Mammary epithelial cell (primary cell): ENCODE measurements around the gene WDR45B.

ENCODE experiments used
- EZH2 ChIP-seq: IDR thresholded peaks from 2 replicates; pipeline ENCODE4 v1.6.1; 2012; ENCODE audit warnings: low read length, inconsistent platforms, borderline replicate concordance
- TF ChIP-seq, protein P1 (sequence below), 2 donors: IDR thresholded peaks in 1 of 2; conservative IDR thresholded peaks in 1 of 2; 2 replicates each; pipeline ENCODE4 v1.5.1; 2011 to 2012; ENCODE audit warnings: inconsistent platforms in 2 of 2, low read length in 2 of 2, mild to moderate bottlenecking in 2 of 2, control low read depth in 1 of 2, low read depth in 1 of 2; ENCODE audit not compliant: insufficient read depth in 1 of 2; ENCODE audit errors: extremely low read depth in 1 of 2

DNA sequence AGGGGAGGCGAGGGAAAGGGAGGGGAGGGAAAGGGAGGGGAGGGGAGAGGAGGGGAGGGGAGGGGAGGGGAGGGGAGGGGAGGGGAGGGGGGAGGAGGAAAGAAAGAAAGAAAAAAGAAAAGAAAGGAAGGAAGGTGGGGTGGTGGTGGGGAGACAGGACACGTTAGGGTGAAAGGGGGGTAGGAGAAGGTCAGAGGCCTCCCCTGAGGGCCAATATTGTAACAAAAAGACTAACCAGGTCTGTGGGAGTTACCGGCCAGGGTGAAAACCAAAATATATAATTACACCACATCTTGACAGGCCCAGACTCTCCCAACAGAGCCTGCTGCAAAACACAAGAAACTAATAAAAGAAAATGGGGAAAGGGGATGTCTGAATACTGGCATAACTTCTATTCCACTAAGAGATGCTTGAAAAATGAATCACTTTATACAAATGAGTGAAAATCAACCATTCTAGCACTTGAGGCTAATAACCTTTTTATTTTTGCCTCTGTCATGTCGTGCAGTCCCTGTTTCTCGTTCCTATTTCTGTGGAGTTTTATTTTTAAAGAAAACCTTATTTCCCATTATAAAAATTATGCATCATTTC is 10.0 kb downstream of the WDR45B start:
- TF ChIP-seq, protein P1, sequence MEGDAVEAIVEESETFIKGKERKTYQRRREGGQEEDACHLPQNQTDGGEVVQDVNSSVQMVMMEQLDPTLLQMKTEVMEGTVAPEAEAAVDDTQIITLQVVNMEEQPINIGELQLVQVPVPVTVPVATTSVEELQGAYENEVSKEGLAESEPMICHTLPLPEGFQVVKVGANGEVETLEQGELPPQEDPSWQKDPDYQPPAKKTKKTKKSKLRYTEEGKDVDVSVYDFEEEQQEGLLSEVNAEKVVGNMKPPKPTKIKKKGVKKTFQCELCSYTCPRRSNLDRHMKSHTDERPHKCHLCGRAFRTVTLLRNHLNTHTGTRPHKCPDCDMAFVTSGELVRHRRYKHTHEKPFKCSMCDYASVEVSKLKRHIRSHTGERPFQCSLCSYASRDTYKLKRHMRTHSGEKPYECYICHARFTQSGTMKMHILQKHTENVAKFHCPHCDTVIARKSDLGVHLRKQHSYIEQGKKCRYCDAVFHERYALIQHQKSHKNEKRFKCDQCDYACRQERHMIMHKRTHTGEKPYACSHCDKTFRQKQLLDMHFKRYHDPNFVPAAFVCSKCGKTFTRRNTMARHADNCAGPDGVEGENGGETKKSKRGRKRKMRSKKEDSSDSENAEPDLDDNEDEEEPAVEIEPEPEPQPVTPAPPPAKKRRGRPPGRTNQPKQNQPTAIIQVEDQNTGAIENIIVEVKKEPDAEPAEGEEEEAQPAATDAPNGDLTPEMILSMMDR (conservative IDR thresholded peaks at IDR 0.05 in 1 of 2, IDR thresholded peaks at IDR 0.05 in 1 of 2; ENCODE audit: extremely low read depth in 1 of 2, insufficient read depth in 1 of 2, low read depth in 1 of 2, low read length in 2 of 2), result no peak
- no peak for TF ChIP-seq EZH2
